Transverse colon (tissue), 3 donors: ENCODE results near the gene MTF2.

Experiments used
- EP300 ChIP-seq: sonication (generic); formaldehyde crosslinking; IDR thresholded peaks from one replicate; pipeline ENCODE4 v1.6.1; 2017; ENCODE audit warnings: antibody characterized with exemption, low read depth
- POLR2AphosphoS5 ChIP-seq, 3 donors: sonication (generic); formaldehyde crosslinking; IDR thresholded peaks; one replicate each; pipeline ENCODE4 v1.6.1; 2016; ENCODE audit warnings: antibody characterized with exemption in 3 of 3

GRCh38 chr1:93140106-93140505 is 61.0 kb downstream of the MTF2 start:
- TF ChIP-seq POLR2AphosphoS5 (IDR thresholded peaks at IDR 0.05) = no peak
- TF ChIP-seq EP300 = no peak
